WERI-Rb-1 (cell line): ENCODE data around the gene ZNF418.
A peak's percentile ranks its signal among the peaks of the same experiment; 100 is the strongest.
"Not testable (repeated sequence)": the region's sequence is repeated elsewhere in the genome, so short reads cannot be mapped to it uniquely, and the experiment has no call there.

Experiments
- DNase-seq: peaks from one replicate; pipeline ENCODE4 v3.0.0-alpha.2; 2020
- H3K27ac ChIP-seq: fragments of 250-450 bp; sonication (Bioruptor Pico); 2 replicates; pipeline ENCODE4 v1.5.1; 2020; ENCODE audit warnings: mild to moderate bottlenecking, moderate library complexity
- H3K27me3 ChIP-seq: fragments of 250-450 bp; sonication (Bioruptor Pico); 2 replicates; pipeline ENCODE4 v1.5.1; 2021; ENCODE audit warnings: mild to moderate bottlenecking, low read depth, moderate library complexity; ENCODE audit not compliant: insufficient read depth, severe bottlenecking
- H3K36me3 ChIP-seq: fragments of 250-450 bp; sonication (Bioruptor Pico); 2 replicates; pipeline ENCODE4 v1.5.1; 2020; ENCODE audit warnings: mild to moderate bottlenecking, moderate library complexity
- H3K4me3 ChIP-seq: 2 replicates; pipeline ENCODE4 v1.5.1; 2011; ENCODE audit warnings: low read depth, mild to moderate bottlenecking, control low read depth, low read length
- H3K9me3 ChIP-seq: fragments of 250-450 bp; sonication (Bioruptor Pico); 2 replicates; pipeline ENCODE4 v1.5.1; 2021; ENCODE audit warnings: mild to moderate bottlenecking, moderate library complexity; ENCODE audit not compliant: severe bottlenecking
- CTCF ChIP-seq: IDR thresholded peaks from 2 replicates; pipeline ENCODE4 v1.5.1; 2011; ENCODE audit warnings: low read depth, mild to moderate bottlenecking, control low read depth, inconsistent platforms, low read length

Gene ZNF418

GRCh38 chr19:57941593-57941992 is 6.4 kb upstream of the ZNF418 start:
- Histone ChIP-seq H3K27ac (no peak overlapping the region), H3K9me3 (no peaks in the 10 kb centered on the region), H3K36me3 (peaks cover 66% of the 10 kb centered on the region), H3K27me3 (no peaks in the 10 kb centered on the region), H3K4me3 (no peak overlapping the region)
- no peak for TF ChIP-seq CTCF
- no peak for DNase-seq

DNA sequence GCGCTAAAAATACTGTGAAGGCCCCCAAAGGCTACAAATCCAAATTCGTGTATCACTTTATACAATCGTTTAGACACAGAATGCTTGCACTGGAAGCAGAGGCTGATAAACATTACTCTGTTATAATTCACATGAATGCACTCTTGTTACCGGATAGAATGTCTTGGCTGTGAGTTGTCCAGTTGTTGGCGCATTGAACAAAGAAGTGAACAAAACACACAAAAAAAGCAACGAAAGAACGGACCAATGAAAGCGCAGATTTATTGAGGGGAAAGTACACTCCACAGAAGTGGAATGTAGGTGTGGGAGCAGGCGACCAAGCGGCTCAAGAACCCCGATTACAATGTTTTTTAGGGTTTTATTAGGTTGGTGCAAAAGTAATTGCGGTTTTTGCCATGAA is 529 bp upstream of the ZNF418 start:
- Histone ChIP-seq H3K27ac (no peak overlapping the region), H3K9me3 (peaks cover 5% of the 10 kb centered on the region), H3K4me3 (no peak overlapping the region), H3K36me3 (peaks cover 61% of the 10 kb centered on the region), H3K27me3 (no peaks in the 10 kb centered on the region)
- DNase-seq, result no peak
- TF ChIP-seq CTCF, result no peak

DNA sequence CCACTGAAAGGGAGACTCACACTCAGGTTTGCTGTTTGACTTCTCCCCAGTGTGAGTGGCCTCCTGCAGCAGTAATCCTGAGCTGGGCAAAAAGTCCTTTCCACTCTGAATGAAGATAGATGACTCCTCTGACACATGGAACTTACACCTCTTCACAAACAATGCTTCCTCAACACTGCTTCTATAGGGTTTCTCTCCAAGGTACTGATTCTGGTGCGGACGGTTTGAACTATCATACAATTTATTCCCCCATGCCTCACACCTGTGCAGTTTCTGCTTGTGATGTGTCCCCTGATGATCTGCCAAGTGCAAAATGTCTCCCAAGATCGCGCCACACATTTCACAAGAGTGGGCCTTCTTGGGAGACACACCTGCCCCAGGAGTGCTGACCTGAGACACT is 7.6 kb downstream of the ZNF418 start:
- no peak for DNase-seq
- Histone ChIP-seq H3K27me3 (no peaks in the 10 kb centered on the region), H3K9me3 (peaks cover 9% of the 10 kb centered on the region), H3K36me3 (peaks cover 88% of the 10 kb centered on the region), H3K27ac (no peak overlapping the region), H3K4me3 (no peak overlapping the region)
- TF ChIP-seq CTCF, result no peak

- peak within 1 kb of the TSS; percentile 68 for H3K27ac ChIP-seq
- DNase-seq, result peak; percentile 94
- not testable (repeated sequence) for H3K27me3 ChIP-seq, H3K9me3 ChIP-seq
- H3K36me3 ChIP-seq, result peaks cover 40% of the 10 kb centered on the region
- peak within 1 kb of the TSS; percentile 87 for H3K4me3 ChIP-seq
- TF ChIP-seq CTCF, result peak; percentile 30; the same call in 1 of the 2 replicates
Measured at GRCh38 chr19:57916168-57916995, 18.8 kb downstream of the ZNF418 start, which contains the start of gene ZNF417. ZNF417 (minus strand) TSS chr19:57916592; CDS start chr19:57916411, 181 bp downstream.

DNA sequence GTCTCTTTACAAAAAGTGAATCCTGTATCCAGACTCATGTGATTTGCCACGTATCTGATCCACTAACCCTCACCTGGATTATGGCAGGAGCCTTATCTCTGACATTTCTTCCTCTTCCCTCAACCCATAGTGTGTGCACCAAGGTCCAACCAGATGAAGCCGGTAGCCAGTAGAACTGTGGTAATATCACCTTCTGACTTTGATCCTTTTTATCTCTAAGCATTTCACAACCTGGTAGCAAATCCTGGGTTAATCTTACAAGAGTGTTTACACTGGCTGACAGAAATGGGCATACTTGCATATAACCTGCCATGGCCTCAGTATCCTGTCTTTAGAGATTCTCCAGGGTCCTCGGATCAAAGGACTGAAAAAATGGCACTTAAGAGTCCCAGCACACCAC is 20.7 kb downstream of the ZNF418 start:
- Histone ChIP-seq H3K27ac (no peak overlapping the region), H3K27me3 (no peaks in the 10 kb centered on the region), H3K9me3 (no peaks in the 10 kb centered on the region), H3K36me3 (peaks cover 42% of the 10 kb centered on the region), H3K4me3 (no peak overlapping the region)
- TF ChIP-seq CTCF, result no peak
- DNase-seq, result no peak
